ENCODE data around the gene ENO1.

DNA sequence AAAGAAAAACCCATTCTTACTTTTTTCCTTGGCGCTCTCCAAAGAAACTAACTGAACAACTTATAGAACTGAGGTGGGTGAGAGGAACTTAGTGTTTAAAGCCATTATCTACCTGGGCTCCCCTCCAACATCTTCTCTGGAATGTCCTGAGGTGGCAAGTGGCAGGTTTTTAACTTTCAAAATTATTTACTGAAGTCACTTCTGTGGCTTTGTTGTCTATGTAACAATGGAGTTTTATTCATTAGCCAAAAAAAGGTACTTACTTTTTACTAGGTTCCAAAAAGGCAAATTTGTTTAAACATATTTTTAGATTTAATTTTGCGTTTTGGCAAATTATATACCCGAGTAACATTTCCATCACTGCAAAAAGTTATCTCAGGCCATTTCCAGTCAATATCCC lies 2.4 kb downstream of the ENO1 start:
- TF ChIP-seq, protein P1, sequence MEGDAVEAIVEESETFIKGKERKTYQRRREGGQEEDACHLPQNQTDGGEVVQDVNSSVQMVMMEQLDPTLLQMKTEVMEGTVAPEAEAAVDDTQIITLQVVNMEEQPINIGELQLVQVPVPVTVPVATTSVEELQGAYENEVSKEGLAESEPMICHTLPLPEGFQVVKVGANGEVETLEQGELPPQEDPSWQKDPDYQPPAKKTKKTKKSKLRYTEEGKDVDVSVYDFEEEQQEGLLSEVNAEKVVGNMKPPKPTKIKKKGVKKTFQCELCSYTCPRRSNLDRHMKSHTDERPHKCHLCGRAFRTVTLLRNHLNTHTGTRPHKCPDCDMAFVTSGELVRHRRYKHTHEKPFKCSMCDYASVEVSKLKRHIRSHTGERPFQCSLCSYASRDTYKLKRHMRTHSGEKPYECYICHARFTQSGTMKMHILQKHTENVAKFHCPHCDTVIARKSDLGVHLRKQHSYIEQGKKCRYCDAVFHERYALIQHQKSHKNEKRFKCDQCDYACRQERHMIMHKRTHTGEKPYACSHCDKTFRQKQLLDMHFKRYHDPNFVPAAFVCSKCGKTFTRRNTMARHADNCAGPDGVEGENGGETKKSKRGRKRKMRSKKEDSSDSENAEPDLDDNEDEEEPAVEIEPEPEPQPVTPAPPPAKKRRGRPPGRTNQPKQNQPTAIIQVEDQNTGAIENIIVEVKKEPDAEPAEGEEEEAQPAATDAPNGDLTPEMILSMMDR (IDR thresholded peaks at IDR 0.05; ENCODE audit: low read length) = no peak
- no peak for TF ChIP-seq EZH2 (IDR thresholded peaks at IDR 0.05; ENCODE audit: borderline replicate concordance, low read length)

Data from OCI-LY1 (cell line).